Endothelial cell of umbilical vein (primary cell): ENCODE data around the gene TMCO1. TPM values are rescaled to one million over a fixed set of nuclear protein-coding genes. Genes with fewer than 3 reads are reported as not detected.

Experiments used
- BruUV-seq: library from RNA; stranded (reverse); fragments of 400-500 nt; replicated peaks from 2 replicates; lab custom pipeline; 2021; lab: Mats Ljungman, UMichigan
- CTCF ChIA-PET: fragments of 300-600, 350-600 bp; sonication (Branson Sonifier 250); formaldehyde crosslinking; loops from one replicate; lab custom pipeline; 2021; ENCODE audit warnings: antibody characterized with exemption, inconsistent platforms; lab: Charles Lee
- POLR2A ChIA-PET: fragments of 300-600, 350-600 bp; sonication (Branson Sonifier 250); formaldehyde crosslinking; loops from one replicate; lab custom pipeline; 2021; ENCODE audit warnings: antibody characterized with exemption, inconsistent platforms; lab: Charles Lee
- DNase-seq: peaks from one replicate; pipeline ENCODE4 v3.0.0-alpha.2; 2011; ENCODE audit warnings: low read depth, low spot score
- FAIRE-seq: peaks from 2 replicates; lab custom pipeline; 2011; peaks lifted over from hg19 to GRCh38; lab: Jason Lieb, UNC
- H2AFZ ChIP-seq: 2 replicates; pipeline ENCODE4 v1.6.0; 2012; ENCODE audit warnings: low read depth, low read length, control low read depth, inconsistent platforms
- H3K27ac ChIP-seq: 2 replicates; pipeline ENCODE4 v1.5.1; 2011; ENCODE audit warnings: low read depth, mild to moderate bottlenecking, control low read depth, low read length, moderate library complexity; ENCODE audit not compliant: insufficient read depth
- H3K27me3 ChIP-seq, 2 experiments: 2 replicates each; pipeline versions ENCODE4 v1.6.0 to v1.6.1; 2011; ENCODE audit warnings: low read length in 2 of 2, mixed read lengths in 1 of 2; ENCODE audit not compliant: control insufficient read depth in 2 of 2, insufficient read depth in 2 of 2
- H3K36me3 ChIP-seq, 2 experiments: 2 replicates in 1 of 2; 3 replicates in 1 of 2; pipeline ENCODE4 v1.5.1; 2011; ENCODE audit warnings: low read length in 2 of 2, mild to moderate bottlenecking in 1 of 2, moderate library complexity in 1 of 2; ENCODE audit not compliant: control insufficient read depth in 2 of 2, insufficient read depth in 2 of 2; ENCODE audit errors: extremely low read depth in 1 of 2
- H3K4me1 ChIP-seq: 3 replicates; pipeline ENCODE4 v1.5.1; 2011; ENCODE audit warnings: mild to moderate bottlenecking, low read length; ENCODE audit not compliant: control insufficient read depth, insufficient read depth; ENCODE audit errors: extremely low read depth
- H3K4me2 ChIP-seq: 2 replicates; pipeline ENCODE4 v1.6.1; 2011; ENCODE audit warnings: low read length, control low read depth, mixed read lengths; ENCODE audit not compliant: insufficient read depth
- H3K4me3 ChIP-seq, 3 experiments: fragments of 200-600 bp in 1 of 3; sonication (generic), shearing (Covaris generic) in 1 of 3; replicated peaks in 1 of 3; 2 replicates each; pipeline ENCODE4 v1.5.1; 2011 to 2016; ENCODE audit warnings: control low read depth in 3 of 3, low read length in 3 of 3, mild to moderate bottlenecking in 2 of 3, inconsistent platforms in 1 of 3, low read depth in 1 of 3, moderate library complexity in 1 of 3; ENCODE audit not compliant: insufficient read depth in 1 of 3
- H3K79me2 ChIP-seq: 2 replicates; pipeline ENCODE4 v1.6.0; 2012; ENCODE audit warnings: low read length, inconsistent platforms; ENCODE audit not compliant: control insufficient read depth, insufficient read depth
- H3K9ac ChIP-seq: replicated peaks from 2 replicates; pipeline ENCODE3; 2011; ENCODE audit warnings: low read length, control low read depth; ENCODE audit not compliant: insufficient read depth; ENCODE audit errors: extremely low read depth
- H3K9me1 ChIP-seq: replicated peaks from 3 replicates; pipeline ENCODE4 v1.6.0; 2011; ENCODE audit warnings: mild to moderate bottlenecking, low read length; ENCODE audit not compliant: control insufficient read depth, insufficient read depth; ENCODE audit errors: extremely low read depth
- H3K9me3 ChIP-seq: replicated peaks from 2 replicates; pipeline ENCODE4 v1.5.1; 2012; ENCODE audit warnings: low read length, inconsistent platforms; ENCODE audit not compliant: control insufficient read depth, insufficient read depth
- H4K20me1 ChIP-seq: replicated peaks from 2 replicates; pipeline ENCODE3; 2011; ENCODE audit warnings: mild to moderate bottlenecking, low read length; ENCODE audit not compliant: control insufficient read depth, insufficient read depth; ENCODE audit errors: extremely low read depth
- CTCF ChIP-seq, 2 donors: IDR thresholded peaks; 1 replicate in 1 of 2; 2 replicates in 1 of 2; pipeline ENCODE4 v1.5.1; 2011; ENCODE audit warnings: low read length in 2 of 2, mild to moderate bottlenecking in 2 of 2, moderate library complexity in 2 of 2, control low read depth in 1 of 2, inconsistent platforms in 1 of 2, low read depth in 1 of 2; ENCODE audit not compliant: insufficient read depth in 1 of 2; ENCODE audit errors: extremely low read depth in 1 of 2
- EZH2 ChIP-seq: IDR thresholded peaks from 2 replicates; pipeline ENCODE4 v1.6.1; 2012; ENCODE audit warnings: borderline replicate concordance, low read depth, mild to moderate bottlenecking, moderate library complexity, low read length, inconsistent platforms; ENCODE audit not compliant: severe bottlenecking
- FOS ChIP-seq: IDR thresholded peaks from 2 replicates; pipeline ENCODE4 v1.6.1; 2011; ENCODE audit warnings: mild to moderate bottlenecking, low read length, moderate library complexity, borderline replicate concordance; ENCODE audit not compliant: insufficient read depth
- JUN ChIP-seq: IDR thresholded peaks from 2 replicates; pipeline ENCODE4 v1.6.1; 2011; ENCODE audit warnings: borderline replicate concordance, low read depth; ENCODE audit not compliant: insufficient read length, insufficient read depth
- MAX ChIP-seq: IDR thresholded peaks from 2 replicates; pipeline ENCODE4 v1.6.1; 2011; ENCODE audit not compliant: insufficient read depth, insufficient read length
- POLR2A ChIP-seq: IDR thresholded peaks from 2 replicates; pipeline ENCODE4 v1.6.1; 2012; ENCODE audit warnings: low read depth, mild to moderate bottlenecking, control low read depth, low read length
- POLR2AphosphoS5 ChIP-seq: IDR thresholded peaks from 2 replicates; pipeline ENCODE4 v1.6.1; 2012; ENCODE audit warnings: low read depth, mild to moderate bottlenecking, control low read depth, low read length, moderate library complexity; ENCODE audit not compliant: insufficient read depth
- dilution Hi-C: fragments of 300-500 bp; cut with MboI; formaldehyde crosslinking; loops from one replicate; pipeline ENCODE4 v1.15.0; 2019; ENCODE audit warnings: low sequenced_read_pairs; ENCODE audit not compliant: extremely low pct_ligation_motif_present
- intact Hi-C: fragments of 100-400 bp; cut with micrococcal nuclease; formaldehyde crosslinking; loops from one replicate; pipeline ENCODE4 v1.10.0; 2022
- polyA plus RNA-seq, 4 experiments: library from polyadenylated mRNA; depleted of rRNA in 3 of 4; stranded (reverse) in 3 of 4; unstranded in 1 of 4; fragments of >200 nt; gene quantifications; 2 replicates each; pipeline versions ENCODE4 v1.2.1 to v1.2.3, GENCODE V29; 2011 to 2012; ENCODE audit warnings: missing spikeins in 1 of 4
- total RNA-seq: library from RNA; stranded (reverse); gene quantifications from 2 replicates; pipeline ENCODE4 v1.2.3, GENCODE V29; 2021

The TMCO1 gene
- total and polyA plus RNA-seq, 2 donors (not counting 3 experiments of a cell fraction or from before 2014, with no cell fraction given) = 86.0 to 93.4 TPM

- Histone ChIP-seq H3K27ac (no peak overlapping the region), H3K9ac (no peak overlapping the region), H2AFZ (no peak overlapping the region), H3K79me2 (no peaks in the 10 kb centered on the region), H3K4me3 (no peak overlapping the region), H3K27me3 (no peaks in the 10 kb centered on the region), H3K4me2 (no peak overlapping the region), H3K4me1 (no peaks in the 10 kb centered on the region), H3K9me1 (no peaks in the 10 kb centered on the region), H3K9me3 (no peaks in the 10 kb centered on the region), H3K36me3 (peaks cover 0 to 2% of the 10 kb centered on the region in 2 experiments), H4K20me1 (no peaks in the 10 kb centered on the region)
- TF ChIP-seq POLR2AphosphoS5 (no peak), CTCF (IDR thresholded peaks at IDR 0.05; ENCODE audit: extremely low read depth in 1 of 2, insufficient read depth in 1 of 2, low read depth in 1 of 2, low read length in 2 of 2) (no peak), POLR2A (no peak), EZH2 (no peak), MAX (no peak), FOS (no peak), JUN (no peak)
- POLR2A ChIA-PET = no interaction called here
- dilution Hi-C loops = no loop called here
- no peak for DNase-seq
- intact Hi-C loops = no loop called here
- FAIRE-seq = no peak
- BruUV-seq = no TSS peak
- CTCF ChIA-PET = interaction anchor here (2.2 kb wide), 1 partner anchor 198 kb away, joined by 5 read pairs; no protein-coding TSS in a partner anchor
Observed at GRCh38 chr1:165726841-165727240, 41.8 kb downstream of the TMCO1 start.
